Activated CD4-positive, alpha-beta T cell treated with anti-CD3 and anti-CD28 coated beads, Interleukin-2, amount 50 U/mL, for 48 hours (primary cell): Measurements from ENCODE around the gene CBS.
"Not testable (repeated sequence)": the region's sequence is repeated elsewhere in the genome, so short reads cannot be mapped to it uniquely, and the experiment has no call there.

ENCODE experiments used
- DNase-seq, 2 experiments: peaks; one replicate each; pipeline ENCODE4 v3.0.0-alpha.2; 2020

The CBS gene

DNA sequence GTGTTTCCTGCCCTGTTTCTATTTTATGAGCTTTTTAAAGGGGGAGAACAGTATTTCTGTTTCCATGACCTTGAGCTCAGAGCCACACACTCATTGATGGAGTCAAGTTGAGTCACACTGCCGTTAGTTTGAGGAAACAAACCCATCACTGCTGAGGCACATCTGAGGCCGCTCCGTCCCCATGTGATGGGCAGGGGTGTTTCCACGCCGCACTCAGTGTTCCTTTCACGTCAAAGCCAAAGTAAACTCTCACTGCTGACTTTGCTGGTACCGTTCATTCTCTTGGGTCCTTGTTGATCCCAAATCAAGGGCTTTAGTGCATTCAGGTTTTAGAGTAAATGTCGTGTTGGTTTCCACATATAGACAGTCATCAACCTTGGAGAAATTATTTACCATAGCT lies 52.5 kb downstream of the CBS start:
- DNase-seq = no peak

- DNase-seq = no peak
Observed at GRCh38 chr21:43021756-43022600, 53.7 kb downstream of the CBS start.

DNA sequence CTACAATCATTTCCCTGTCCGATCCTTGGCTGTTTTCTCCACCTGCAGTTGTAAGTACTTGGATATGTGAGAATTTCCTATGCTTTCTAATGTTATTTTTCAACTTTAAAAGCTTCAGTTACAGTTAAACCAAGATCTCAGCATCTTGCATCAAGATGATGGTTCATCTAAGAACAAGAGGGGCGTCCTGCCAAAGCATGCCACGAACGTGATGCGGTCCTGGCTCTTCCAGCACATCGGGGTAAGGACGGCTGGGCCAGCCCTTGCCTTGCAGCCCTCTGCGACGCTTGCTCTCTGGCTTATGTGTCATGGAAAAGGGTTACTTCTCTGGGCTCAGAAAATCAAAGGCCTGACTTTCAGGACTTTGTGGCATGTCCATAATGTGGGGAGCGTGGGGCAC lies 54.4 kb downstream of the CBS start:
- DNase-seq = no peak

DNA sequence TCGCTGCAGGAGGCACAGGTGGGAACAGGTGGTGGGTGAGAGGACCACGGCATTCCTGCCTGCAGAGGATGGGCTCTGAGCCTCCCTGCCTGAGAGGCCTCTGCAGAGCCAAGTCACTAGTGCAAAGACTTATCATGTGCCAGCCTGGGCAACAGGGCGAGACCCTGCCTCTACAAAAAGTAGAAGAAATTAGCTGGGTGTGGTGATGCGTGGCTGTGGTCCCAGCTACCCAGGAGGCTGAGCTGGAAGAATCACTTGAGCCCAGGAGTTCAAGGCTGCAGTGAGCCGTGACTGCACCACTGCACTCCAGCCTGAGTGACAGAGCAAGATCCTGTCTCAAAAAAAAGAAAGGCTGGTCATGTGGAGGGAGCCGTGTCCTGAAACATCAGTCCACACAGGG lies 54.9 kb downstream of the CBS start:
- no peak for DNase-seq

- no peak for DNase-seq
Observed at GRCh38 chr21:43020177-43020576, 55.5 kb downstream of the CBS start.

DNA sequence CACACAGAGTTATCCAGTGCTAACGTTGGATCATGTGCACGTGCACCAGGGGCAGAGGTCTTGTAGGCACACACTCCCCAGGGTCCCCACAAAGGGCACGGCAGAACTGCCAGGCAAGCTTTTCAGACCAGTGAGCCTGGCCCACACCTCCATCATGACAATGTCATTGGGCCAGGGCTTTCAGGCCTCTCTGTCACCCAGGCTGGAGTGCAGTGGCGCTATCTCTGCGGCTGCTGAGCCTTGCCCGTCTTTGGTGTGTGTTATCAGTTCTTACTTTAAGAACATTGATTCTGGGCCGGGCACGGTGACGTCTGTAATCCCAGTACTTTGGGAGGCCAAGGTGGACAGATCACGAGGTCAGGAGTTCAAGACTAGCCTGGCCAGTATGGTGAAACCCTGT lies 57.1 kb downstream of the CBS start:
- DNase-seq = no peak

GRCh38 chr21:43016728-43017127 lies 58.9 kb downstream of the CBS start:
- DNase-seq = no peak

DNA sequence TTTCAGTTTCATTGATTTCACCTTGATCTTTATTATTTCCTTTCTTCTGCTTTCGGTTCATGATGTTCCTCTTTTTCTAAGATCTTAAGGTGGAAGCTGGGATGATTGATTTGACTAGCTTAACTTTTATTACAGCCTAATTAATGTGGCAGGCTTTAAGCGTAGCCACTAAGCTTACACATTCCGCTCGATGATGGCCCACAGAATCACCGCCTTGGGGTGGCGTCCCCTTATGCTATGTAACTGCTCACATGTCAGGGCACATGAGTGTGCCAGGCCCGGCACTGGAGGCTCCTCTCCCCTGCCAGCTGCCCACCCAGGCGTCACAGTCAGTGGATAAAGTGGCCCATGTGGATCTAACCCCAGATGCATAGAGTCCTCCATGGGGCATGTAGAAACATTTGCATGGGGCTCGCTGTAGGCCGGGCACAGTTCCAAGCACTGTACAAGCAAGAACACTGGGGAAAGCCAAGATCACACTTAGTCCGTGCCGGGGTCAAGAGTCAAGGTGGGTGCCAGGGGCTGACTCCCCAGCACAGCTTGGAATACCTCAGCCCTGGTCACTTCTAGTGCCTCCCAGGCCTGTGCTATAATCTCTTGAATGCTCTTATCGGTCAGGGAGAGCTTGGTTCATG lies 59.6 kb downstream of the CBS start:
- DNase-seq = no peak

DNA sequence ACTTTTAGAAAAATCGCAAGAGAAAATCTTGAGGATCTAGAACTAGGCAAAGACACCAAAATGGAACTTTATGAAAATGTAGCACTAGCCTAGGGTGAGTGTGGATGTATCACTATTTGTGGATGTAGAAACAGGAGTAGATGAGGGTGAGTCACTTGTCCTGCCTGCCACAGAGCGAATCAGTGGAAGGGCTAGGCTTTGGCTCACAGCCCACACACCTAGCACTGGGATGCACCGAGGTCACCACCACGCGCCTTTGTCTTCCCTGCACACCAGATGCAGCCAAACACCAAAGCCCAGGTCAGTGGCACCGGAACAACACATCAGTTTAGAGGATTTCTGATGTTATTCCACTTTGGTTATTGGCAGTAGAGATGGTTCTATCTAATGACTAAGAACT lies 63.0 kb downstream of the CBS start:
- DNase-seq = no peak

DNA sequence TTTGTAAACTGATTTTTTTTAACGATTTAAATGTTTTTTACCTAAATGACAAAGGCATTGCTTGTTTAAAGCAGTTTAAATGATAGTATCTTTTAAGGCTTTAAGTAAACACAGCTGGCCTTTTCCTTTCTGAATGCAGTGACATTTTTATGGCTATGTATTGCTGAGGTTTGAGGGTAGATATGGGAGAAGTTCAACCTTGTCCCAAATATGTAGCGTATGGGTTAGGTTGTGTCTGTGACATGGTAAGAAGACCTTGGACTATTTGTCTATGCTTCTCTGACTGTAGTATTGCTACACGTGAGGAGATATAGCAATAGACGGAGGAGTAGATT lies 68.8 kb downstream of the CBS start:
- DNase-seq = no peak

DNA sequence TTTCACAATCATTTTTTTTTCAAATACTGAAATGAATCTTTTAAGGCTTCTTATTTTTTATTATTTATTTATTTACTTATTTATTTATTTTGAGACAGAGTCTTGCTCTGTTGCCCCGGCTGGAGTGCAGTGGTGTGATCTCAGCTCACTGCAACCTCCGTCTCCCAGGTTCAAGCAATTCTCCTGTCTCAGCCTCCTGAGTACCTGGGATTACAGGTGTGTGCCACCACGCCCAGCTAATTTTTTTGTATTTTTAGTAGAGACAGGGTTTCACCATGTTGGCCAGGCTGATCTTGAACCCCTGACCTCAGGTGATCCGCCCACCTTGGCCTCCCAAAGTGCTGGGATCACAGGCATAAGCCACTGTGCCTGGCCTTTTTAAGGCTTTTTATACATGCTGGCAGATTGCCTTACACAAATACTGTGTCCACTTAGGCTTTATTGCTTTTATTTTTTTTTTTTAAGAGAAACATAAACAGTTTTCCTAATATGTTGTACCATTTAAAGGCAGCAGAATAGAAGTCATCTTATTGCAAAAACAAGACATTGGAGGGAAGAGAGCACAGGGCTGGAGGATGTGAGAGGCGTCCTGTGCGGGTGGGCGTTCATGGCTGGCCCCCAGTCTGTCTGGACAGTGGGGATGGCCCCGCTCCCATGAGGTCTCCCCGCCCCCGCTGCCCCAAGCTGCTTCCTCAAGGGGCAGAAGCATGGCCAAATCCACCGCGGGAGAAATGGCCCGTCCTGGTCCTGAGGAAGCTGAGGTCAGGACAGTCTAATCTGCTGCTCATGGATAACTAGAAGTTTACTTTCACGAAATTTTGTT lies 69.4 kb downstream of the CBS start:
- not testable (repeated sequence) for DNase-seq

DNA sequence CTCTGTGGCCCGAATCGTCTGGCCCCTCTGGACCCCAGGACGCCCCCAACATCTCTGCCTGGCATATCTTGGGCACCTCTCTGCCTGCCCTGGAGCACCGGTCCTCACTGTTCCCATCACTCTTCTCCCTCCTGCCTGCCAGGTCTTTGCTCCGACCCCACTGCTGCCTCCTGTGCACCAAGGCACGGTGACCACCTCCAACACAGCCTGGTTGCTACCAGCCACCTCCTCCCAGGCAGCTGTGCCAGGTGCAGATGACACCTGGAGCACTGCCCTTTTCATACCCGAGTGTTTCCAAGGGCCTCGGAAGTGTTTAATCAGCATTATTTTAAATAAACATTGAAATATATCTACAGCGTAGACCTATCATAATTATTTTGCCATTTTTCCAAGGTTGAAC lies 70.0 kb downstream of the CBS start:
- DNase-seq = no peak

- DNase-seq = no peak
Observed at GRCh38 chr21:43004926-43005325, 70.7 kb downstream of the CBS start.
